Esophagus squamous epithelium (tissue), 4 donors: ENCODE results near the gene USP35.

Source experiments
- POLR2A ChIP-seq, 4 donors: fragments of 450-650 bp; IDR thresholded peaks; one replicate each; pipeline ENCODE4 v1.6.1; 2017; ENCODE audit warnings: antibody characterized with exemption in 4 of 4, mild to moderate bottlenecking in 4 of 4, moderate library complexity in 3 of 4
- TF ChIP-seq, protein P1 (sequence below), 6 experiments: fragments of 450-650 bp in 4 of 6; fragments of 200-600 bp in 2 of 6; sonication (generic) in 2 of 6; IDR thresholded peaks; one replicate each; pipeline ENCODE4 v1.5.1; 2016 to 2019; ENCODE audit warnings: antibody characterized with exemption in 6 of 6, mild to moderate bottlenecking in 4 of 6, moderate library complexity in 4 of 6

GRCh38 chr11:78193806-78194205, 5.1 kb downstream of the USP35 start:
- TF ChIP-seq, protein P1, sequence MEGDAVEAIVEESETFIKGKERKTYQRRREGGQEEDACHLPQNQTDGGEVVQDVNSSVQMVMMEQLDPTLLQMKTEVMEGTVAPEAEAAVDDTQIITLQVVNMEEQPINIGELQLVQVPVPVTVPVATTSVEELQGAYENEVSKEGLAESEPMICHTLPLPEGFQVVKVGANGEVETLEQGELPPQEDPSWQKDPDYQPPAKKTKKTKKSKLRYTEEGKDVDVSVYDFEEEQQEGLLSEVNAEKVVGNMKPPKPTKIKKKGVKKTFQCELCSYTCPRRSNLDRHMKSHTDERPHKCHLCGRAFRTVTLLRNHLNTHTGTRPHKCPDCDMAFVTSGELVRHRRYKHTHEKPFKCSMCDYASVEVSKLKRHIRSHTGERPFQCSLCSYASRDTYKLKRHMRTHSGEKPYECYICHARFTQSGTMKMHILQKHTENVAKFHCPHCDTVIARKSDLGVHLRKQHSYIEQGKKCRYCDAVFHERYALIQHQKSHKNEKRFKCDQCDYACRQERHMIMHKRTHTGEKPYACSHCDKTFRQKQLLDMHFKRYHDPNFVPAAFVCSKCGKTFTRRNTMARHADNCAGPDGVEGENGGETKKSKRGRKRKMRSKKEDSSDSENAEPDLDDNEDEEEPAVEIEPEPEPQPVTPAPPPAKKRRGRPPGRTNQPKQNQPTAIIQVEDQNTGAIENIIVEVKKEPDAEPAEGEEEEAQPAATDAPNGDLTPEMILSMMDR (IDR thresholded peaks at IDR 0.05), result no peak
- no peak for TF ChIP-seq POLR2A (IDR thresholded peaks at IDR 0.05)
